ENCODE measurements around the gene UFC1.

UFC1 gene

GRCh38 chr1:161122967-161123366 lies 30.8 kb upstream of the UFC1 start:
- no peaks in the 10 kb centered on the region for H3K9me3 ChIP-seq (ENCODE audit: low read length)
- no peaks in the 10 kb centered on the region for H3K27me3 ChIP-seq (ENCODE audit: insufficient read depth, low read length)
- peaks cover 15% of the 10 kb centered on the region for H3K4me1 ChIP-seq (ENCODE audit: insufficient read depth, low read length)
- H3K36me3 ChIP-seq (ENCODE audit: insufficient read depth, low read length) = peaks cover 67% of the 10 kb centered on the region
- no peak overlapping the region for H2AFZ ChIP-seq (ENCODE audit: low read depth, low read length)
- H3K4me3 ChIP-seq (ENCODE audit: low read length) = no peak overlapping the region

GRCh38 chr1:161127649-161128048 lies 26.1 kb upstream of the UFC1 start:
- H3K36me3 ChIP-seq (ENCODE audit: insufficient read depth, low read length) = peaks cover 57% of the 10 kb centered on the region
- no peaks in the 10 kb centered on the region for H3K27me3 ChIP-seq (ENCODE audit: insufficient read depth, low read length)
- no peak overlapping the region for H2AFZ ChIP-seq (ENCODE audit: low read depth, low read length)
- no peak overlapping the region for H3K4me3 ChIP-seq (ENCODE audit: low read length)
- no peaks in the 10 kb centered on the region for H3K9me3 ChIP-seq (ENCODE audit: low read length)
- peaks cover 20% of the 10 kb centered on the region for H3K4me1 ChIP-seq (ENCODE audit: insufficient read depth, low read length)

- Histone ChIP-seq H2AFZ (ENCODE audit: low read depth, low read length) (no peak overlapping the region), H3K4me1 (ENCODE audit: insufficient read depth, low read length) (peaks cover 23% of the 10 kb centered on the region), H3K36me3 (ENCODE audit: insufficient read depth, low read length) (peaks cover 48% of the 10 kb centered on the region), H3K4me3 (ENCODE audit: low read length) (no peak overlapping the region), H3K27me3 (ENCODE audit: insufficient read depth, low read length) (no peaks in the 10 kb centered on the region), H3K9me3 (ENCODE audit: low read length) (no peaks in the 10 kb centered on the region)
These were observed 25.0 kb upstream of the UFC1 start for GRCh38 chr1:161128591-161129420.

GRCh38 chr1:161130266-161130665 lies 23.5 kb upstream of the UFC1 start:
- Histone ChIP-seq H2AFZ (ENCODE audit: low read depth, low read length) (no peak overlapping the region), H3K36me3 (ENCODE audit: insufficient read depth, low read length) (peaks cover 34% of the 10 kb centered on the region), H3K4me1 (ENCODE audit: insufficient read depth, low read length) (peaks cover 23% of the 10 kb centered on the region), H3K4me3 (ENCODE audit: low read length) (no peak overlapping the region), H3K9me3 (ENCODE audit: low read length) (no peaks in the 10 kb centered on the region), H3K27me3 (ENCODE audit: insufficient read depth, low read length) (no peaks in the 10 kb centered on the region)

GRCh38 chr1:161131523-161132409 lies 22.0 kb upstream of the UFC1 start:
- H3K4me3 ChIP-seq (ENCODE audit: low read length) = peak overlapping the region; percentile 80
- H3K27me3 ChIP-seq (ENCODE audit: insufficient read depth, low read length) = no peaks in the 10 kb centered on the region
- H3K36me3 ChIP-seq (ENCODE audit: insufficient read depth, low read length) = peaks cover 25% of the 10 kb centered on the region
- H3K4me1 ChIP-seq (ENCODE audit: insufficient read depth, low read length) = peaks cover 23% of the 10 kb centered on the region
- H2AFZ ChIP-seq (ENCODE audit: low read depth, low read length) = no peak overlapping the region
- no peaks in the 10 kb centered on the region for H3K9me3 ChIP-seq (ENCODE audit: low read length)

- Histone ChIP-seq H3K36me3 (ENCODE audit: insufficient read depth, low read length) (peaks cover 23% of the 10 kb centered on the region), H3K4me3 (ENCODE audit: low read length) (peak within 1 kb of the TSS; percentile 80), H2AFZ (ENCODE audit: low read depth, low read length) (peak within 1 kb of the TSS; percentile 48), H3K4me1 (ENCODE audit: insufficient read depth, low read length) (peaks cover 23% of the 10 kb centered on the region), H3K9me3 (ENCODE audit: low read length) (no peaks in the 10 kb centered on the region), H3K27me3 (ENCODE audit: insufficient read depth, low read length) (no peaks in the 10 kb centered on the region)
These were observed 21.2 kb upstream of the UFC1 start, which contains the start of gene DEDD for GRCh38 chr1:161132410-161133219. TSS of gene DEDD (minus strand) at chr1:161132667. CDS start at chr1:161124462, 8,205 bp downstream.

- H3K36me3 ChIP-seq (ENCODE audit: insufficient read depth, low read length) = peaks cover 17% of the 10 kb centered on the region
- H2AFZ ChIP-seq (ENCODE audit: low read depth, low read length) = peak overlapping the region; percentile 48
- no peaks in the 10 kb centered on the region for H3K9me3 ChIP-seq (ENCODE audit: low read length)
- peaks cover 23% of the 10 kb centered on the region for H3K4me1 ChIP-seq (ENCODE audit: insufficient read depth, low read length)
- H3K27me3 ChIP-seq (ENCODE audit: insufficient read depth, low read length) = no peaks in the 10 kb centered on the region
- H3K4me3 ChIP-seq (ENCODE audit: low read length) = peak overlapping the region; percentile 80
These were observed 20.5 kb upstream of the UFC1 start for GRCh38 chr1:161133220-161133740.

- Histone ChIP-seq H3K4me1 (ENCODE audit: insufficient read depth, low read length) (peaks cover 4% of the 10 kb centered on the region), H3K36me3 (ENCODE audit: insufficient read depth, low read length) (no peaks in the 10 kb centered on the region), H3K4me3 (ENCODE audit: low read length) (no peak overlapping the region), H3K9me3 (ENCODE audit: low read length) (no peaks in the 10 kb centered on the region), H2AFZ (ENCODE audit: low read depth, low read length) (no peak overlapping the region), H3K27me3 (ENCODE audit: insufficient read depth, low read length) (no peaks in the 10 kb centered on the region)
These were observed 15.9 kb upstream of the UFC1 start for GRCh38 chr1:161137881-161138280.

- H3K4me3 ChIP-seq (ENCODE audit: low read length) = no peak overlapping the region
- H3K27me3 ChIP-seq (ENCODE audit: insufficient read depth, low read length) = no peaks in the 10 kb centered on the region
- no peak overlapping the region for H2AFZ ChIP-seq (ENCODE audit: low read depth, low read length)
- no peaks in the 10 kb centered on the region for H3K9me3 ChIP-seq (ENCODE audit: low read length)
- peaks cover 4% of the 10 kb centered on the region for H3K4me1 ChIP-seq (ENCODE audit: insufficient read depth, low read length)
- H3K36me3 ChIP-seq (ENCODE audit: insufficient read depth, low read length) = no peaks in the 10 kb centered on the region
These were observed 15.3 kb upstream of the UFC1 start for GRCh38 chr1:161138431-161138830.

- Histone ChIP-seq H3K27me3 (ENCODE audit: insufficient read depth, low read length) (no peaks in the 10 kb centered on the region), H3K36me3 (ENCODE audit: insufficient read depth, low read length) (no peaks in the 10 kb centered on the region), H3K4me3 (ENCODE audit: low read length) (no peak overlapping the region), H3K4me1 (ENCODE audit: insufficient read depth, low read length) (no peaks in the 10 kb centered on the region), H2AFZ (ENCODE audit: low read depth, low read length) (no peak overlapping the region), H3K9me3 (ENCODE audit: low read length) (no peaks in the 10 kb centered on the region)
These were observed 14.0 kb upstream of the UFC1 start for GRCh38 chr1:161139766-161140165.

- Histone ChIP-seq H3K4me3 (ENCODE audit: low read length) (no peak overlapping the region), H3K4me1 (ENCODE audit: insufficient read depth, low read length) (no peaks in the 10 kb centered on the region), H3K9me3 (ENCODE audit: low read length) (no peaks in the 10 kb centered on the region), H3K27me3 (ENCODE audit: insufficient read depth, low read length) (no peaks in the 10 kb centered on the region), H2AFZ (ENCODE audit: low read depth, low read length) (no peak overlapping the region), H3K36me3 (ENCODE audit: insufficient read depth, low read length) (no peaks in the 10 kb centered on the region)
These were observed 12.9 kb upstream of the UFC1 start for GRCh38 chr1:161140755-161141400.

GRCh38 chr1:161145832-161146231 lies 7.9 kb upstream of the UFC1 start:
- Histone ChIP-seq H3K9me3 (ENCODE audit: low read length) (no peaks in the 10 kb centered on the region), H3K27me3 (ENCODE audit: insufficient read depth, low read length) (no peaks in the 10 kb centered on the region), H2AFZ (ENCODE audit: low read depth, low read length) (no peak overlapping the region), H3K36me3 (ENCODE audit: insufficient read depth, low read length) (no peaks in the 10 kb centered on the region), H3K4me1 (ENCODE audit: insufficient read depth, low read length) (no peaks in the 10 kb centered on the region), H3K4me3 (ENCODE audit: low read length) (no peak overlapping the region)

All from neuron (in vitro differentiated cells).